ENCODE measurements around the gene CNDP1. TPM values are rescaled to one million over a fixed set of nuclear protein-coding genes. Genes with fewer than 3 reads are reported as not detected.

The CNDP1 gene
- total RNA-seq, 1 donor from 2014 or later = not detected

DNA sequence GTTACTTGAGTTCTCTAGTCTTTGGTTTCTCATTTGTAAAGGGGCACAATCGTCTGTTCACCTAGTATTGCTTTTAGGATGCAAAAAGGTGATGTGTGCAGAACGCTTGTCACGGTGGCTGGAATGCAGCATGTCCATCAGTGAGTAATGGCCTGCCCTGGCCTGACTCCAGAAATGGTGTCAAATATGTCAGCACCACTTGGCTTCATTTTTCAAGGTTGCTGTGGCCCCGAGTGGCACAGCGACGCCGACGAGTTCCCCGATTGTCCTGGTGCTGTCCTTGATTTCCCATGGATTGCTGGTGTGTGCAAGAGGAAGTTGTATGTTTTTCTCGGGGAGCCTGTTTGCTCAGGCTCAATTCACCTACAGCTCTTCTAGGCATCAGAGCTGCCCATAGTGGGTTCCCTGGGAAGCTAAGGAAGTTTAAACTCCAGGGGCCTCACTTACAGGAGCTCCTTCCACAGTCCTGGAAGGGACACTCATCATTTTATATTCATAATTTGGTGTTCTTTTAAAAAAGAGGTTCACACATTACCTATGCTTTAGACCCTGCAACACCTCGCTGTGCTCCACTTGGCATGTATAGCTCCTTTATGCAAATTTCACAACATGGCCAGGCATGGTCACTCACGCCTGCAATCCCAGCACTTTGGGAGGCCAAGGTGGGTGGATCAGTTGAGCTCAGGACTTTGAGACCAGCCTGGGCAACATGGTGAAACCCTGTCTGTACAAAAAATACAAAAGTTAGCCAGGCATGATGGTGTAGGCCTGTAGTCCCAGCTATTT is 37.8 kb downstream of the CNDP1 start:
- DNase-seq (ENCODE audit: low read depth) = no peak
- H3K4me1 Mint-ChIP-seq (ENCODE audit: low read depth, unreplicated experiment) = no peaks in the 10 kb centered on the region
- H3K4me3 Mint-ChIP-seq (ENCODE audit: unreplicated experiment) = no peak overlapping the region
- H3K27ac Mint-ChIP-seq (ENCODE audit: unreplicated experiment) = no peak overlapping the region
- no peak overlapping the region for H3K4me3 ChIP-seq (ENCODE audit: insufficient read depth, low read depth, low read length)
- no peaks in the 10 kb centered on the region for H3K36me3 ChIP-seq (ENCODE audit: insufficient read depth, low read length)
- H3K27me3 Mint-ChIP-seq (ENCODE audit: low read depth, unreplicated experiment) = peaks cover 18% of the 10 kb centered on the region
- no peaks in the 10 kb centered on the region for H3K4me1 ChIP-seq (ENCODE audit: insufficient read depth, low read length)
- no peak for FAIRE-seq
- TF ChIP-seq EZH2 (IDR thresholded peaks at IDR 0.05; ENCODE audit: insufficient read depth, low read length) = no peak
- TF ChIP-seq, protein P1, sequence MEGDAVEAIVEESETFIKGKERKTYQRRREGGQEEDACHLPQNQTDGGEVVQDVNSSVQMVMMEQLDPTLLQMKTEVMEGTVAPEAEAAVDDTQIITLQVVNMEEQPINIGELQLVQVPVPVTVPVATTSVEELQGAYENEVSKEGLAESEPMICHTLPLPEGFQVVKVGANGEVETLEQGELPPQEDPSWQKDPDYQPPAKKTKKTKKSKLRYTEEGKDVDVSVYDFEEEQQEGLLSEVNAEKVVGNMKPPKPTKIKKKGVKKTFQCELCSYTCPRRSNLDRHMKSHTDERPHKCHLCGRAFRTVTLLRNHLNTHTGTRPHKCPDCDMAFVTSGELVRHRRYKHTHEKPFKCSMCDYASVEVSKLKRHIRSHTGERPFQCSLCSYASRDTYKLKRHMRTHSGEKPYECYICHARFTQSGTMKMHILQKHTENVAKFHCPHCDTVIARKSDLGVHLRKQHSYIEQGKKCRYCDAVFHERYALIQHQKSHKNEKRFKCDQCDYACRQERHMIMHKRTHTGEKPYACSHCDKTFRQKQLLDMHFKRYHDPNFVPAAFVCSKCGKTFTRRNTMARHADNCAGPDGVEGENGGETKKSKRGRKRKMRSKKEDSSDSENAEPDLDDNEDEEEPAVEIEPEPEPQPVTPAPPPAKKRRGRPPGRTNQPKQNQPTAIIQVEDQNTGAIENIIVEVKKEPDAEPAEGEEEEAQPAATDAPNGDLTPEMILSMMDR (IDR thresholded peaks at IDR 0.05; ENCODE audit: insufficient read depth, low read depth, low read length) = no peak
- peaks cover 13% of the 10 kb centered on the region for H3K9me3 Mint-ChIP-seq (ENCODE audit: unreplicated experiment)
- H3K79me2 ChIP-seq (ENCODE audit: insufficient read depth, low read length) = no peaks in the 10 kb centered on the region
- H3K27me3 ChIP-seq (ENCODE audit: insufficient read depth, low read length) = no peaks in the 10 kb centered on the region
- H4K20me1 ChIP-seq (ENCODE audit: insufficient read depth, low read length) = no peaks in the 10 kb centered on the region
- H3K9me3 ChIP-seq (ENCODE audit: insufficient read depth, low read depth, low read length) = no peaks in the 10 kb centered on the region
- H3K27ac ChIP-seq (ENCODE audit: low read depth, low read length) = no peak overlapping the region
- no peak overlapping the region for H3K4me2 ChIP-seq (ENCODE audit: low read length)
- H3K36me3 Mint-ChIP-seq (ENCODE audit: low read depth, unreplicated experiment) = no peaks in the 10 kb centered on the region
- no peak overlapping the region for H3K9ac ChIP-seq (ENCODE audit: low read length)
- H2AFZ ChIP-seq (ENCODE audit: low read depth, low read length) = no peak overlapping the region

DNA sequence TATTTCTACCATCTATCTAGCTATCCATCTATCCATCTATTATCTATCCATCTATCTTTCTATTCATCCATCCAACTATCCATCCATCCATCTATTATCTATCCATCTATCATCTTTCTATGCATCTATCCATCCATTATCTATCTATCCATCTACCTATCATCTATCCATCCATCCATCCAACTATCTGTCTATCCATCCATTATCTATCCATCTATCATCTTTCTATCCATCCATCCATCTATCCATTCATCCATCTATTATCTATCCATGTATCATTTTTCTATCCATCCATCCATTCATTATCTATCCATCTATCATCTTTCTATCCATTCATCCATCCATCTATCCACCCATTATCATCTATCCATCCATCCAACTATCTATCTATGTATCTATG is 38.8 kb downstream of the CNDP1 start:
- H3K4me1 ChIP-seq (ENCODE audit: insufficient read depth, low read length) = no peaks in the 10 kb centered on the region
- H3K79me2 ChIP-seq (ENCODE audit: insufficient read depth, low read length) = no peaks in the 10 kb centered on the region
- H3K27me3 Mint-ChIP-seq (ENCODE audit: low read depth, unreplicated experiment) = peaks cover 14% of the 10 kb centered on the region
- peaks cover 2% of the 10 kb centered on the region for H3K4me1 Mint-ChIP-seq (ENCODE audit: low read depth, unreplicated experiment)
- H3K36me3 ChIP-seq (ENCODE audit: insufficient read depth, low read length) = no peaks in the 10 kb centered on the region
- H3K4me3 Mint-ChIP-seq (ENCODE audit: unreplicated experiment) = no peak overlapping the region
- H3K36me3 Mint-ChIP-seq (ENCODE audit: low read depth, unreplicated experiment) = no peaks in the 10 kb centered on the region
- no peaks in the 10 kb centered on the region for H3K9me3 ChIP-seq (ENCODE audit: insufficient read depth, low read depth, low read length)
- H3K4me2 ChIP-seq (ENCODE audit: low read length) = no peak overlapping the region
- no peaks in the 10 kb centered on the region for H3K27me3 ChIP-seq (ENCODE audit: insufficient read depth, low read length)
- peaks cover 11% of the 10 kb centered on the region for H3K9me3 Mint-ChIP-seq (ENCODE audit: unreplicated experiment)
- TF ChIP-seq, protein P1 (IDR thresholded peaks at IDR 0.05; ENCODE audit: insufficient read depth, low read depth, low read length) = no peak
- no peak for TF ChIP-seq EZH2 (IDR thresholded peaks at IDR 0.05; ENCODE audit: insufficient read depth, low read length)
- FAIRE-seq = no peak
- no peak overlapping the region for H2AFZ ChIP-seq (ENCODE audit: low read depth, low read length)
- no peak overlapping the region for H3K27ac ChIP-seq (ENCODE audit: low read depth, low read length)
- no peak for DNase-seq (ENCODE audit: low read depth)
- no peak overlapping the region for H3K9ac ChIP-seq (ENCODE audit: low read length)
- H4K20me1 ChIP-seq (ENCODE audit: insufficient read depth, low read length) = no peaks in the 10 kb centered on the region
- no peak overlapping the region for H3K27ac Mint-ChIP-seq (ENCODE audit: unreplicated experiment)
- H3K4me3 ChIP-seq (ENCODE audit: insufficient read depth, low read depth, low read length) = no peak overlapping the region

DNA sequence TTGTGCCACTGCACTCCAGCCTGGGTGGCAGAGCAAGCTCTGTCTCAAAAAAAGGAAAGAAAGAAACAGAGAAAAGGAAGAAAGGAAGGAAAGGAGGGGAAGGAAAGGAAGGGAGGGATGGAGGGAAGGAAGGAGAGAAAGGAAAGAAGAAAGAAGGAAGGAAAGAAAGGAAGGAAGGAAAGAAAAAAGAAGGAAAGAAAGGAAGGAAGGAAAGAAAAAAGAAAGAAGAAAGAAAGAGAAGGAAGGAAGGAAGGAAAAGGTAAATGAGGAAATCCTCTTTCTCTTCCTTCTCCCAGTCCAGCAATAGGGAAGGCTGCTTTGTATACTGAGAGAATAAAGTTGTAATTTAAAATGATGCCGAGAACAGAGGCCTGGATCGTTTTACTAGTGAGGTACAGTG is 40.6 kb downstream of the CNDP1 start:
- Mint-ChIP-seq H3K4me1 (ENCODE audit: low read depth, unreplicated experiment) (peaks cover 2% of the 10 kb centered on the region), H3K27me3 (ENCODE audit: low read depth, unreplicated experiment) (peaks cover 4% of the 10 kb centered on the region), H3K36me3 (ENCODE audit: low read depth, unreplicated experiment) (peaks cover 2% of the 10 kb centered on the region), H3K4me3 (ENCODE audit: unreplicated experiment) (no peak overlapping the region), H3K9me3 (ENCODE audit: unreplicated experiment) (peaks cover 7% of the 10 kb centered on the region), H3K27ac (ENCODE audit: unreplicated experiment) (no peak overlapping the region)
- H2AFZ ChIP-seq (ENCODE audit: low read depth, low read length) = no peak overlapping the region
- no peaks in the 10 kb centered on the region for H3K36me3 ChIP-seq (ENCODE audit: insufficient read depth, low read length)
- no peak overlapping the region for H3K4me2 ChIP-seq (ENCODE audit: low read length)
- H3K4me3 ChIP-seq (ENCODE audit: insufficient read depth, low read depth, low read length) = no peak overlapping the region
- no peaks in the 10 kb centered on the region for H3K9me3 ChIP-seq (ENCODE audit: insufficient read depth, low read depth, low read length)
- DNase-seq (ENCODE audit: low read depth) (no peak), FAIRE-seq (no peak)
- H3K4me1 ChIP-seq (ENCODE audit: insufficient read depth, low read length) = no peaks in the 10 kb centered on the region
- no peak overlapping the region for H3K9ac ChIP-seq (ENCODE audit: low read length)
- H3K27me3 ChIP-seq (ENCODE audit: insufficient read depth, low read length) = peaks cover 4% of the 10 kb centered on the region
- TF ChIP-seq, protein P1 (IDR thresholded peaks at IDR 0.05; ENCODE audit: insufficient read depth, low read depth, low read length) = no peak
- TF ChIP-seq EZH2 (IDR thresholded peaks at IDR 0.05; ENCODE audit: insufficient read depth, low read length) = no peak
- no peaks in the 10 kb centered on the region for H4K20me1 ChIP-seq (ENCODE audit: insufficient read depth, low read length)
- H3K79me2 ChIP-seq (ENCODE audit: insufficient read depth, low read length) = no peaks in the 10 kb centered on the region
- no peak overlapping the region for H3K27ac ChIP-seq (ENCODE audit: low read depth, low read length)
